Fibroblast of the conjunctiva (primary cell): Measurements from ENCODE around the gene PNPO.
"Not testable (repeated sequence)": the region's sequence is repeated elsewhere in the genome, so short reads cannot be mapped to it uniquely, and the experiment has no call there.

ENCODE experiments used
- DNase-seq: peaks from one replicate; pipeline ENCODE4 v3.0.0-alpha.2; 2010; ENCODE audit warnings: low read depth

Gene PNPO

DNA sequence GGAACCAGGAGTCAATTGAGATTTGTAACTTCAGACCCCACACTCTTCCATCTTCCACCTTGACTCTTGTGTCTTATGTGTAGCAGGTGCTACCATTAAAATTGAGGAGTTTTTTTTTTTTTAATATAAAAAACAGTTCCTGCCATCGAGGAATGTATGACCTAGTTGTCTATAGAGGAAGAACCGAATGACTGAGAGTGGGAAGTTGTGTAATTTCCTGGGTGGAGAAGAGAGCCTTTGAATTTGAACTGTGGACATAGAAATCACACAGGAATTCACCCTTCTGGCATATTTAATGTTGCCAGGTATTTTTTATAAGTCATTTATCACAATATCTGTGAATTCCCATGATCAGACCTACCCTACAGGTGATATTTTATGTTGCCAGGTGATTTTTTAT, 23.4 kb upstream of the PNPO start:
- DNase-seq: no peak

DNA sequence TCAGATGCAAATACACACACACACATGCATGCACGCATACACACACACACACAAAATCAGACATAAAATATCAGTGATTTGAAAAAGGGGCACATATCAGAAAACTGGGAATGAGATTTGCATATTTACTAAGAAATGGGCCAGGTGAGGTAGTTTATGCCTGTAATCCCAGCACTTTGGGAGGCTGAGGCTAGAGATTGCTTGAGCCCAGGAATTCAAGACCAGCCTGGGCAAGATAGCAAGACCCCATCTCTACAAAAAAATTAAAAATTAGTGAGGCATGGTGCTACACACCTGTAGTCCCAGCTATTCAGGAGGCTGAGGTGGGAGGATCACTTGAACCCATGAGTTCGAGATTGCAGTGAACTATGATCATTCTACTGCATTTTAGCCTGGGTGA, 22.4 kb upstream of the PNPO start:
- DNase-seq: no peak

DNA sequence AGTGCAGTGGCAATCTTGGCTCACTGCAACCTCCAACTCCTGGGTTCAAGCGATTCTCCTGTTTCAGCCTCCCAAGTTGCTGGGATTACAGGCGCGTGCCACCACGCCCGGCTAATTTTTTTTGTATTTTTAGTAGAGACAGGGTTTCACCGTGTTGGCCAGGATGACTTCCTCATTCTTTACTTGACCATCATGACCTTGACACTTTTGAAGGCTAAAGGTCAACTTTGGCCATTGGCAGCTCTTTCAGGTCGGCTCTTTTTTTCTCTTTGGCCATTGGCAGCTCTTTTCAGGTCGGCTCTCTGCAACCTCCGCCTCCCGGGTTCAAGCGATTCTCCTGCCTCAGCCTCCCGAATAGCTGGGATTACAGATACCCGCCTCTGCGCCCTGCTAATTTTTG, 21.5 kb upstream of the PNPO start:
- not testable (repeated sequence) for DNase-seq

DNA sequence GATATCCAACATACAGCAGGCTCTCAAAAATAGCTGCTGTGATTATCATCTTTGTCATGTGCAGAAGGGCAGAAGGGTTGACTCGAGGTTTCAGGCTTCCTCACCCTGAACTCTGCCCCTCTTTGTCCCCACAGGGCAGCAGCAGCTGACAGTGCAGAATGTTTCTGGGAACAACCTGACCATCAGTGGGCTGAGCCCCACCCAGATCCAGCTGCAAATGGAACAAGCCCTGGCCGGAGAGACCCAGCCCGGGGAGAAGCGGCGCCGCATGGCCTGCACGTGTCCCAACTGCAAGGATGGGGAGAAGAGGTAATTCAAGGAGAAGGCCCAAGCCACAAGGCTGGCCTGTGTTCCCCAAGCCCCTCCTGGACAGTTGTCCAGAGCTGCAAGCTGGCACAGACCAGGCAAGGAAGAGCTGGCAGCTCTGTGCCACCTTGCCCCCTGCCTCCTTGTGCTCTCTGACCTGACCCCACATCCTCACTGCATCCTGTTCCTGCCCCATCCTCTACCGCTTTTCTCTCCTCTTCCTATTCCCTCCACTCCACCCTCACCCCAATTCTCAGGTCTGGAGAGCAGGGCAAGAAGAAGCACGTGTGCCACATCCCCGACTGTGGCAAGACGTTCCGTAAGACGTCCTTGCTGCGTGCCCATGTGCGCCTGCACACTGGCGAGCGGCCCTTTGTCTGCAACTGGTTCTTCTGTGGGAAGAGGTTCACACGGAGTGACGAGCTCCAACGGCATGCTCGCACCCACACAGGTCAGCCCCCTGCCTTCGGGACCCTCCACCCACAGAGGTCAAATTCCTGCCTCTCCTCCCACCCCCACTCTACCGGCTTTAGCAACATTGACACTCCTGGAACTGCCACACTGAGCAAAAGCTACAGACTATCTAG, 16.3 kb upstream of the PNPO start:
- no peak for DNase-seq

DNA sequence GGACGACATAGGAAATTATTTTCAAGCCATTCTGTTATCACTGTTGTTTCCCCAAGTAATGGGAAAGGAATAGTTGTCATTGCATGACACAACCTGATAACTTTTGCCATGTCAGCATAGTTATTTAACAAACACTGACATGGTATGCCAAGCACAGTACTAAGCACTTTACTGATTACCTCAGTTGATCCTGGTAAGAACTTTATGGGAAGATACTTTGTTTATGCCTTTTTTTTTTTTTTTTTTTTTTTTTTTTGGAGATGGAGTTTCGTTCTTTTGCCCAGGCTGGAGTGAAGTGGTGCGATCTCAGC, 15.7 kb upstream of the PNPO start:
- DNase-seq: no peak

DNA sequence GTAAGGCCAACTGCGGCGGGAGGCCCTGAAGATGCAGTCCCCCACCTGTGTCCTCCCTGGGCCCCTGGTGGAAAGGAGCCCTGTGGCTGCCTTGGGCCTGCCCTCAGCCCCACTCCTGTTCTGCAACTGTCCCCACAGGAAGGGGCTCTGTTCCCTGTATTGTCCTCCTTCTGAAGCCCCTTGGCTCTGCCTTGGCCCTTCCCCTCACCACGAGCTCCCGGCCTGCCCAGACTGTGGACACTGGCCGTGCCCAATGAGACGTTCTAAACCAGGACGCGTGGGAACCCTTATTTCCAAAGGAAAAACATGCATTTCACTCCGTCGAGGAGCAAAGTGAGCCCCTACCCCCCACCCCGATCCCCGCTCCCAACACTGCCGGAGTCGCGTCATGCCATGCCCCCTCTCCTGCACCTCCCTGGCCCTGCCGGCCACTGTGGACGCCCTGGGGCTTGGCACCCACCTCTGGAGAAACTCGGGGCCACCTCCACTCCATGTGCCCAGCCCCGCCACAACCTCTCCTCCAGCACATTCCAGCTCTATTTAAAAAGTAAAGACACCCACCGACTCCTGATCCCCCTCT, 13.5 kb upstream of the PNPO start:
- no peak for DNase-seq

DNA sequence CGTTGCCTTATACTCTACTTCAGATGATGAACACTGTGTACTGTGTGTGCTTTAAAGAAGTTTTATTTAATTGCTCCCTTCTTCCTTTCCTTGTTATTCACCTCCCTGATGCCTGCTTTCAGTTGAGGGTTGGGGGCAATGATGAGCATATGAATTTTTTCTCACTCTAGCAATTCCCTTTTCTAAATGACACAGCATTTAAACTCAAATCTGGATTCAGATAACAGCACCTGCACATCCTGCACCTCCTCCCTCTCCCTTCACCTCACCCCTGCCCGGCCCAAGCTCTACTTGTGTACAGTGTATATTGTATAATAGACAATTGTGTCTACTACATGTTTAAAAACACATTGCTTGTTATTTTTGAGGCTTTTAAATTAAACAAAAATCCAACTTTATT, 13.0 kb upstream of the PNPO start:
- no peak for DNase-seq

DNA sequence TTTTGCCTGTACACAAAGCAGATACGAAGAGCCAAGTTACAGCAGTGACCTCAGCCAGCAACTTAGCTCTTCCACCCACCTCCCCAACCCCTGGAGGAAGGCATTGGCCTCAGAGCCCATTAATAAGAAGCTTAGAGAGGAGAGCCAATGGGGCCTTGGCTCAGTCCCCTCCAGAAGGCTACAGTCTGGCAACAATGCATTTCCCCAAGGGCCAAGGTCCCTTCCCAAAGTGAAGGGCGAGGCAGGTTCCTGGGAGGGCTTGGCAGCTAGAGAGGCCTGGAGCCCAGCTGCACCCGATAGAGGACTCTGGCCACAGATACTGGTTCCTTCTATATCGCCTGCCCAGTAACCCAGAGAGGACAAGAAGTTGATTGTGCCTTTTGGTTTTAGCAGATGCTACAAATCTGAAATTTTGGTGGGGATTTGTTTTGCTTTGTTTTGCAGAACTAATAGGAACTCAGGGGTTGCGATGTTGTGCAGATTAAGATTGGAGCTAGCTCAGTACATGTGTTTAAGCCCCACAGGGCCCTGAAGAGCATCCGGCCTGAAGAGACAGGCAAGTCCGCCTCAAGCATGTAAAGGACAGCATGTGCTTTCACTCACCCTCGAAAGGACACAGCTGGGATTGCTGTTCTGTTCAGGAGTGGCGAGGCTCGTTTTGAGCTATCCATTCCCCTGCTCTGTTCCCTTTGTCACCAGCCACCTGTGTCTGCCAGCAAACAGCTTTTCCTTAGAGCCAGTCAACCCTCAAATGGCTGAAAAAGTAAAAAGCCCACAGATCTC, 12.0 kb upstream of the PNPO start:
- no peak for DNase-seq

DNA sequence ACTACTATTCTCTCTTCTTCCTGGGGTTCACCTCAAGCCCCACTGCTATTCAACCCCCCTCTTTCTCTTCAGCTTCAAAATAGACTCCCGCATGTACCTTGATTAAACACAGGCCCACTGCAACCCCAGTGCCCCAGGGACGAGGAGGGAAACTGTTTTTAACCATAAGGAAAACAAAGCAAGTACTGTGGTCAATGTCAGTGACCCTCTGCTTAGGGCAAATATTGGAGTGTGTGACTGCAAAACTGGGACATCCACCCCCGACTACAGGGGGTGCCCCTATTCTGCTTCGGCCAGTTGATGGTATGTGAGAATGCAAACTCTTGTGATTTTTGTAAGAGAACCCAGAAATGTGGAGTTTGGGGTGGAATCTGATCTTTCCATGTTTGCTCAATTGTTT, 9.5 kb upstream of the PNPO start:
- DNase-seq: no peak

DNA sequence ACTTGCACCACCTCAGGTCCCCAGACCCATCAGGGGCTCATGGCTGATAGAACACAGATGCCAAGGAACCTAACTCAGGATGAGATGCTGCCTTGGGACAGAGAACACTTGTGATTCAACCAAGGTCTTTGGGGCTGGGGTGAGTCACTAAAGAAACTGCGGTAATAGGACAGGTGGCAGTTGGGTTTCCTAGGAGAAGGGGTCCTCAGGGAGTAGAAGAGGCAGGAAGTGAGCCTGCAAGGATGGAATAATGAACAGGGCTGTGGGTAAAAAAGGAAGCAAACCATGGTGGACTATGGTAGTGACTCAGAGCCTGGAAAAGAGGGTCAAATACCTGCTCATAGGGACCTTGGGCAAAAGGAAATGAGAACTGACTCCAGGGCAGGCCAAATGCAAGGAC, 6.5 kb upstream of the PNPO start:
- no peak for DNase-seq

DNA sequence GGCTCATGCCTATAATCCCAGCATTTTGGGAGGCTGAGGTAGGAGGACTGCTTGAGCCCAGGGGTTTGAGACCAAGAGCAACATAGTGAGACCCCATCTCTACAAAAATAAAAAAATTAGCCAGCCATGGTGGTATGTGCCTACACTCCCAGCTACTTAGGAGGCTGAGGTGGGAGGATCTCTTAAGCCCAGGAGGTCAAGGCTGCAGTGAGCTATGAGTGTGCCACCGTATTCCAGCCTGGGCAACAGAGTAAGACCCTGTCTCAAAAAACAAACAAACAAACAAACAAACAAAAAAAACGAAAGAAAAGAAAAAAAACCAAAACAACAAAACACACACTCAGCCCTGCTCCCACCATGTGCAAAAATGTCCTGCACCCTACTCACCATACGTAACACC, 5.9 kb upstream of the PNPO start:
- DNase-seq: not testable (repeated sequence)

DNA sequence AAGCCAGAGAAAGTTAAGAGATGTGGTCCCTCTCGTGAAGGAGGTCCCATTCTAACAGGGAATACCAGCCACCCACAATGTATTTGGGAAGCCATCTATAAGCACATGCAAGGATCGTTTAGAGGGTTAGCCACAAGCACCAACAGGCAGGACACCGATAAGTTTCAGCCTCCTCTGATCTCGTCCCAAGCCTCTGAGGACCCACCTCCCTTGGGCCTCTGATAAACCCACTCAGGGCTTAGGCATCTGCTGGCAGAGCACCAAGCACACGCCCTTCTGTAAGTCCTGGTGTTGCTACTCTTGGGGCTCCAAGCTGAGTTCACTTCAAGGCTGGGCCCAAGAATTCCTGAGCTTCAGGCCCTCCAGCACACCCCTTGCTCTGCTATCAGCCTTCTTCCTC, 5.4 kb upstream of the PNPO start:
- peak; percentile 52 for DNase-seq

DNA sequence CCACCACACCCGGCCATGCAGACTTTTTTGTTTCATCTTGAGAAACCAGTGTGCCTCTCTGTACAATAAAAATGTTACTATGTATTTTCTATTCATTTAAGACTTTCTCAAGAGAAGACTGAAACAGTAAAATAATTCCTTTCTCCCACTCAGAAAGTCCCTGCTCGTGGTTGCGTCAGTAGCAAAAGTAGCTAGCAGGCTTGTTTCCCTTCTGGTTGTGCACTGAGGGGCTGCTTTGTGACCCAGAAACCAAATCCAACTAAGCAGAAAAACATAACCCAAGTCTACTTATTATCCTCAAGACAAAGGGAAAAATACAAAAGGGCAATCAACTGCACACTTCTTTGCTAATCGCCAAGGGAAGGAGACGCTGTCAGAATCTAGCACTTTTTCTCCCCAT, 3.4 kb upstream of the PNPO start:
- DNase-seq: no peak

DNA sequence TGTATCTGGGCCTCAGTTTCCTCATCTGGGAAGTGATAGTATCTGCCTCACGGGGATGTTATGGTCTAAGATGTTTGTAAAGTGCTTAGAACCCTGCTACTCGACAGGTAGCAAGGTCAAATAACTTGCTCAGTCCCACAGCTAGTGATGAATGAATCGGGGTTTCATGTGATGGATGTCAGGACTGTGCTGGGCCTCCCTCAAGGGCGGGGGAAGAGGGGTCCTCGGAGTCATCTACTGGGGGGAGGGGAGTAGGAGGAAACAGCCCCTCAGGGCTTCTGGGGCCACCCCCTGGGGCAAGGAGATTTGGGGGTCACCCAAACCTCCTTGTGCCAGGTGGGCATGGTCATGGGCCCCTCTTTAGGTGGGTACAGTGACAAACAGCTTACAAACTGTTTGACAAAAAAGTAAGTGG, 732 bp downstream of the PNPO start:
- no peak for DNase-seq

DNA sequence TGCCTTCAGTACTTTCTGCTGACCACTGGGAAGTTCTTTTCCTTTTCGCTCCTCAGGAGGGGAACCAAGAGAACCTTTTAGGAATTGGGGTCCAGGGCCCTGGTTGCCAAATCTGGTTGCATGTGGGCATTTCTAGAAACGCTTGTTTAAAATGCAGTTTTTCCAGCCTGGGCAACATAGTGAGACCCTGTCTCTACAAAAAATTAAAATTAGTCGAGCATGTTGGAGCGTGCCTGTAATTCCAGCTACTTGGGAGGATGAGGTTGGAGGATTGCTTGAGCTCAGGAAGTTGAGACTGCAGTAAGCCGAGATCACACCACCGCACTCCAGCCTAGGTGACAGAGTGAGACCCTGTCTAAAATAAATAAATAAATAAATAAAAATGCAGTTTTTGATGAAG, 1.2 kb downstream of the PNPO start:
- no peak for DNase-seq

DNA sequence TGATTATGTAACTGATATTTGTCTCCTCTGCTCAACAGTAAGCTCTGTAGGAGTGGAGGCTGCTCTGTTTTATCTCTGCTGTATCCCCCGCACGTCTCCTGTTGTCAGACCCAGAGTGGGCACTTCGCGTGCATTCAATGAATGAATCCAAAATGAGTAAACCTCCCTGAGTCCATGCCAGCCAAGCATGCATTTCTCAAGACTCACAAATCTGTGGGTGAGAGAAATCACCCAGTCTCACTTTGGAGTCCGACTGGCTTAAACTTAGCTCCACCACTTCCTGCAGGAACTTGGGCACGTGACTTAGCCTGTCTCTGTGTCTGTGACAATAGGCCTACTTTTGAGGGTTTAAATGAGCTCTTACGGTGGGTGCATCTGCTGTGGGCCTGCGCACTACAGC, 3.7 kb downstream of the PNPO start:
- no peak for DNase-seq

DNA sequence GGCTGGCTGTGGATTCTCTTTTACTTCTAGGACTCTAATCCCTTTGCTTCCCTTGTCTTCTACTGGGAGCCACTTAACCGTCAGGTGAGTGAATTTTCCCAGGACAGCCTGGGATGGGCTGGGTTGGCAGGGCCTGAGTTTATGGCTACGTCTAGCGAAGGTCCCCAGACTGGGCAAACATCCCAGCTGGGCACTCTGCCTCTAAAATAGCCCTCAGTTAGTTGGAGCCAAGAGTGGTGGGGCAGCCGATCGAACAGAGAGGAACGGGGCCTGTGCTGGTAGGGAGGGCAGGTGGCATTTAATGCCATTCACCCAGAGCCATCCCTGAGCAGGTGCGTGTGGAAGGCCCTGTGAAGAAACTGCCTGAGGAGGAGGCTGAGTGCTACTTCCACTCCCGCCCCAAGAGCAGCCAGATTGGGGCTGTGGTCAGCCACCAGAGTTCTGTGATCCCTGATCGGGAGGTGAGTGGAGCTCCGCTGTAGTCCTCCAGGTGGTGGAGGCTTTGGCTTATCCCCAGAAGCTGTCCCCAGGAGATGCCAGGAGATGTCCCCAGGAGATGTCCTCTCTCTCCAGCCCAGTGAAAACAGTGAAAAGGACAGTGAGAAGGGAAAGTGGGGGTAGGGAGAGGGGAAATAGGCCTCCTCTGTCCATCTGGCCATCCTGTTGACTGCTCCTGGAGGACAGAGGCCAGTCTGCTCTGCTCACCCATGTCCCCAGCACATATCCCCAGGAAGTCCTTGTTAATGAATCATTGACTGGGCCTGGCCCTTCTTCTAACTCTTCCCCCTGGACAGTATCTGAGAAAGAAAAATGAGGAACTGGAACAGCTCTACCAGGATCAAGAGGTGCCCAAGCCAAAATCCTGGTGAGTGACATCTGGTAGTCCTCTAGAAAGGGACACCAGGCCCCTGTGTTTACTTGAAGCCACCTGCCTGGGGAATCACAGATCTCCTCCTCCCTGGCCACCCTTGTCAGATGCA, 4.4 kb downstream of the PNPO start:
- no peak for DNase-seq

DNA sequence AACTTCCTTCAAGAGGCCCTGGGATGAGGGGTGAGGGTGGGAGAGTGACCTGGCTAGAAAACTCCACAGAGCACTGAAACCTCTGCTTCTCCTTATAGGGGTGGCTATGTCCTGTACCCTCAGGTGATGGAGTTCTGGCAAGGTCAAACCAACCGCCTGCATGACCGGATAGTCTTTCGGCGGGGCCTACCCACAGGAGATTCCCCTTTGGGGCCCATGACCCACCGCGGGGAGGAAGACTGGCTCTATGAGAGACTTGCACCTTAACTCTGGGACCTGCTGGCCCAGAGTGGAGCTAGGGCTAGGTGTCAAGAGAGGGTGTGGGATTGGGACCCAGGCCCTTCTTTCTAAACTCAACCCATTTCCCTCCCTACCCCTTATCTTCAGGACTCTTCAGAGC, 5.1 kb downstream of the PNPO start:
- DNase-seq: no peak

DNA sequence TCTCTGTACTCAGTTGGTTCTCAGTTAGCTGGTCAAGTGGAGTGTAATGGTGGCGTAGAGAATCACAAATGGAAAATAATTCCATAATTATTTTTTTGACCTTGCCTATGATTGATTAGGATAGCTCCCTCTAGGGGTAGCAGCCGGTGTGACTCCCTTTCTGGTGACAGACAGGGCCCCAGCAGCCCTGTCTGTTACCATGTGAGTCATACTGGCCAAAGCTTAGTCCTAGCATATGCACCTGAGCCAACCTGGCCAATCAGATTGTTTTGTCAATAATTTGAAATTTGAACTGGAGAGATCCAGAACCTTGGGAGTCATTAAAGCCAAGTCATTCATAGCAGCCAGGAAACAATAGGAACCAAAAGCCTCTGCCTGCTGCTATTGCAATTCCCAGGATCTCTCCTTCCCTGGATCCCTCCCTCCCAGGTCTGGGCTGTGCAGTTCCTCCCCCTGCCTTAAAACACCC, 5.6 kb downstream of the PNPO start:
- peak; percentile 62 for DNase-seq

DNA sequence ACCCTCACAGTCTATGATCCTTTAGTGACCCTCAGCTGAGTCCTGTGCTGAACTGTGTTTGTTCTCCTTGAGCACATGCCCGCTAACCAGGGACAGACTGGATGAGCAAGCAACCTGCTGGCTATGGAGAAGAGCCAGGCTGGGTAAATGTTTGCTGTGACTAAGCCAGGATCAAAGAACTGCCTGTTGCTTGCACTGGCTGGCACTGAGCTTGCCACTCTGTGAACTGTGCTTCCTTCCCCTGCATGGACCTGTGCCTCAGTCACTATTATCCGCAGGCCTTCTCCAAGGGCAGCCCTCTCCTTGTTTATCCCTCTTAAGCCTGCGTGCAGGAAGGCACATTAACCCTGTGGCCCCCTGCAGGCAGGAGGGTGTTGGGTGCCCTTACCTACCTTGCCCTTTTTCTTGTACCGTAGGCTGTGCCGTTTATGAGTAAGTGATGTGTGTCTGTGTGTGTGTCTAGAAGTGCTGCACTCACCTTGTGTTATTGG, 7.4 kb downstream of the PNPO start:
- DNase-seq: no peak

DNA sequence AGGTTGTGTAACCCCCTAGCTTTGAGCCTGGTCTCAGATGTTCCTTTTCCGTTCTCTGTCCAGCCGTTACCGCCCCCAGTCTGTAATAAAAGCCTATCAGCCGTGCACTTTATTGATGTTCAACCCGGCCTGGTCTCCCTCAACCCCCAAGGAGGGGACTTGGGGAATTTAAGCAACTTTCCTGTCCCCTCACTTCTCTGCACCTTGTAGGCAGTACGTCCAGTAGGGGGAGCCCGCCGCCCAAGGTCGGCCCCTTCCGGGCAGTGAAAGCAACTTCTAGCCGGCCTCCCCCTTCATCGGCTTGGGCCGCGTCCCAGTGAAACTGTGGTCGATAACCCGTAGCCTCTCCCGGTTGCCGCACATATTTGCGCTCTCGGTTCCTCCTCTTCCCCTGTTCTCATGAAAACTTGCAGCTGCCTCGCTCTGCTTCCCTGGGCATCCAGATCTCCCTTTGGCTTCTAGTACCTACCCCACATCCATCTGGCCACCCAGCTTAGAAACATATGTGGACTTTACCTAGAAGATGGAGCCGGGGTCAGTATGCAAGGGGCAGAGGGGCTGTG, 7.9 kb downstream of the PNPO start:
- peak; percentile 61 for DNase-seq
